T follicular helper cell (primary cell): ENCODE data around the gene ZC3H18.

Source experiments
- DNase-seq: peaks from one replicate; pipeline ENCODE4 v3.0.0-alpha.2; 2020; ENCODE audit warnings: low read depth

ZC3H18 gene

GRCh38 chr16:88623858-88624257, 53.7 kb downstream of the ZC3H18 start:
- no peak for DNase-seq

GRCh38 chr16:88624481-88624880, 54.3 kb downstream of the ZC3H18 start:
- no peak for DNase-seq

GRCh38 chr16:88624977-88625576, 54.9 kb downstream of the ZC3H18 start:
- DNase-seq: no peak

- DNase-seq: no peak
These were observed 56.4 kb downstream of the ZC3H18 start for GRCh38 chr16:88626646-88627045.

GRCh38 chr16:88627531-88628411, 57.6 kb downstream of the ZC3H18 start:
- no peak for DNase-seq

GRCh38 chr16:88628512-88628974, 58.3 kb downstream of the ZC3H18 start:
- no peak for DNase-seq

GRCh38 chr16:88629835-88630234, 59.6 kb downstream of the ZC3H18 start:
- DNase-seq: no peak

GRCh38 chr16:88630433-88630832, 60.2 kb downstream of the ZC3H18 start:
- no peak for DNase-seq

- DNase-seq: no peak
These were observed 60.7 kb downstream of the ZC3H18 start for GRCh38 chr16:88630941-88631340.

GRCh38 chr16:88631384-88631783, 61.2 kb downstream of the ZC3H18 start:
- no peak for DNase-seq

GRCh38 chr16:88631920-88632586, 61.9 kb downstream of the ZC3H18 start:
- no peak for DNase-seq

GRCh38 chr16:88632587-88632930, 62.4 kb downstream of the ZC3H18 start:
- DNase-seq: no peak

- DNase-seq: peak; percentile 15
These were observed 63.5 kb downstream of the ZC3H18 start for GRCh38 chr16:88633684-88634140.

GRCh38 chr16:88634141-88634993, 64.2 kb downstream of the ZC3H18 start:
- DNase-seq: no peak

GRCh38 chr16:88634994-88635670, 64.9 kb downstream of the ZC3H18 start:
- no peak for DNase-seq

- DNase-seq: no peak
These were observed 65.6 kb downstream of the ZC3H18 start for GRCh38 chr16:88635671-88636319.

GRCh38 chr16:88636488-88637265, 66.5 kb downstream of the ZC3H18 start:
- DNase-seq: no peak

GRCh38 chr16:88638323-88639230, 68.4 kb downstream of the ZC3H18 start, which contains the start of gene IL17C:
Gene IL17C, plus strand, starts transcription at chr16:88638572. Its CDS starts 70 bp downstream, at chr16:88638642.
- DNase-seq: no peak
